T-helper 2 cell treated with Interferon-gamma antibody and Interleukin-4, amounts not matched to agents 100 ng/mL and 5 ng/mL, for 36 hours (primary cell): Measurements from ENCODE around the gene PPEF2. TPM values are rescaled to one million over a fixed set of nuclear protein-coding genes. Genes with fewer than 3 reads are reported as not detected.

ENCODE experiments used
- intact Hi-C: fragments of 100-400 bp; cut with micrococcal nuclease; formaldehyde crosslinking; loops from one replicate; pipeline ENCODE4 v1.15.1; 2023
- total RNA-seq: library from RNA; stranded (reverse); gene quantifications from 2 replicates; pipeline ENCODE4 v1.2.3, GENCODE V29; 2022

PPEF2 gene
- total RNA-seq, 1 donor from 2014 or later, result 0.07 TPM

- intact Hi-C loops, result no loop called here
Measured at GRCh38 chr4:75834095-75834771, 68.0 kb downstream of the PPEF2 start.

GRCh38 chr4:75831856-75832405 is 70.3 kb downstream of the PPEF2 start:
- intact Hi-C loops, result no loop called here

GRCh38 chr4:75830906-75831305 is 71.3 kb downstream of the PPEF2 start:
- intact Hi-C loops, result no loop called here

GRCh38 chr4:75823812-75824211 is 78.4 kb downstream of the PPEF2 start:
- intact Hi-C loops, result no loop called here

GRCh38 chr4:75822416-75822815 is 79.8 kb downstream of the PPEF2 start:
- intact Hi-C loops, result no loop called here

DNA sequence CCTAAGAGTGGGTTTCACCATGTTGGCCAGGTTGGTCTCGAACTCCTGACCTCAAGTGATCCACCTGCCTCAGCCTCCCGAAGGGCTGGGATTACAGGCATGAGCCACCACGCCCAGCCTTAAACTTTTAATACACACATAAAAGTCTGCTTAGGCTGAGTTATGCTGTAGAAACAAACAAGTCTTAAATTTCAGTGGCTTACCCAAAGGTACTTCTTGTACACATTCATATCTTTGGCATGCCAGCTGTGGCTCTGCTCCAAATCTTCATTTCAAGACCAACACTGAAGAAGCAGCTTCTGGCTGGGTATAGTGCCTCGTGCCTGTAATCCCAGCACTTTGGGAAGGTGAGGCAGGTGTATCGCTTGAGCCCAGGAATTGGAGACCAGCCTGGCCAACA is 80.3 kb downstream of the PPEF2 start:
- intact Hi-C loops, result no loop called here

DNA sequence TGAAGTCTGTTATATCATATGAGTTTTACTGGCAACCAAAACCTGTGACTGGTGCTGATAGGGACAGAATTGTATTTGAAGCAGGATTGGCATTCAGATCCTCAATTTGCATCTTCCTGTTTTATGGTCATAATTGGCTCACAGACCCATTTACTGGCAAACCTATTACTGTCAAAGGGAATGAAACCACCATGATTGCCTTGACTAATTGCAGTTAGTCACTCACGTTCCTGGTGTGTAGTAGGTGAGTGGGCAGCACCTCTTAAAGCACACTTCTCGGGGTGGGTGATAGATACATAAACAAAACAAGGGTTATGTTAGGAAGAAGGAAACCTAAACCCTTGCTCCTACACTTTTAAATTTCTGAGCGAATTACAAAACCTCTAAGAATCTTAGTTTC is 81.0 kb downstream of the PPEF2 start:
- intact Hi-C loops, result no loop called here

- intact Hi-C loops, result no loop called here
Measured at GRCh38 chr4:75820676-75821075, 81.6 kb downstream of the PPEF2 start.

DNA sequence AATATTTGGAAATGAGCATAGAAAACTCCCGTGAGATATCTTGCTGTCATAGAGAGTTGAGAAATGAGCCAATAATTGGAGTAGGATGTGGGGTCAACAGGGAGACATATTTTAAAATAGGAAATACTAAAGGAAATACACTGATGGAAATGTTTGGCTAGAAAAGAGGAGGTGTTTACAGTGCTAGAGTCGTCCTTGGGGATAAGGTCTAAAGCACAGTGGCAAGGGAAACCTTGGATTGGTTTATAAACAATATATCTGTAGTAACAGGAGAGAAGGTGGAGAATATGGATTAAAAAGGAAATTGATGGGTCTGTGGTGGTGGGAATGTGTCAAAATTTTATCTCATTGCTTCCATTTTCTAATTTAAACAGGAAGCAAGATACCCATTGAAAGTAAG is 82.1 kb downstream of the PPEF2 start:
- intact Hi-C loops, result no loop called here

DNA sequence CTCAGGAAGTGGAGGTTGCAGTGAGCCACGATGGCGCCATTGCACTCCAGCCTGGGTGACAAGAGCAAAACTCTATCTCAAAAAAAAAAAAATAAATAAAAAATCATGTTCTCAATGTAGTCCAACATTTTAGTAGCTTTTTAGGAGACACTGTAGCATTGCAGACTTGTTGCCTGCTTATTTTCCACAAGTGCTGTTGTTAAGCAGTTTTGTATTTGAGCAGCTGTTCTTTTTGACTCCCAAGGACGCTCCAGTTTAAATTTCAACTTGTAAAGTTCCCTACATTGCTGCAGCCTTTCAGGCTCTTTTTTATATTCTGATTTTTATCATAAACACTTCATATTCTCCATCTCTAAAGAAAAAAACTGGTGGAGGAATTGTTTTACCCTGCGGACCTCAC is 83.1 kb downstream of the PPEF2 start:
- intact Hi-C loops, result no loop called here

DNA sequence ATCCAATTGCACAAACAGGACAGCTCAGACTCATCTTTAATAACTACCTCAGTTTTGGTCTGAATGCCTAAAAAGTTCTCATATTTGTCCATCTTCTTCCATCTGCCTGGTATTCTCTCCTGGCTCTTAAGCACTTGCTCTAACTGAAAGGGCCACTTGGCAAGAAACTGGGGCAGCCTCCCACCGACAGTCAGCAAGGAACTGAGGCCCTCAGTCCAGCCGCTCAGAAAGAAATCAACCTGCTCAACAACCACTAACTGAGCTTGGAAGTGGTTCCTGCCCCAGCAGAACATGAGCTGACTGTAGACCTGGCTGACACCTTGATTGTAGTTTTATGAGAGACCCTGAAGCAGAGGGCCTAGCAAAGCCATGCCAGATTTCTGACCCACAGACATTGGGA is 84.4 kb downstream of the PPEF2 start:
- intact Hi-C loops, result no loop called here

Other genes starting within 250 kb of the PPEF2 start
- 136 and 141 TPM in 2 replicates for gene G3BP2, start 229.0 kb downstream of the PPEF2 start, total RNA-seq
- 48.0 and 49.3 TPM in 2 replicates for gene USO1, start 177.9 kb downstream of the PPEF2 start, total RNA-seq
- 37.7 and 40.9 TPM in 2 replicates for gene NAAA, start 38.6 kb upstream of the PPEF2 start, total RNA-seq
- 54.9 and 58.7 TPM in 2 replicates for gene SDAD1, start 88.5 kb upstream of the PPEF2 start, total RNA-seq
- gene CXCL9, start 105.1 kb upstream of the PPEF2 start, total RNA-seq, result 0.09 and 0.23 TPM in 2 replicates
- gene CXCL10, start 121.0 kb upstream of the PPEF2 start, total RNA-seq, result 0.77 and 1.4 TPM in 2 replicates
- gene CXCL11, start 133.6 kb upstream of the PPEF2 start, total RNA-seq, result 0.11 and 0.48 TPM in 2 replicates
- gene ART3, start 172.3 kb upstream of the PPEF2 start, total RNA-seq, result 0.16 TPM in 1 of 2 replicates, not detected in the other
- gene NUP54, start 245.9 kb upstream of the PPEF2 start, total RNA-seq, result 53.2 and 59.2 TPM in 2 replicates